GM18498 (cell line): ENCODE measurements around the gene PPP1R1C.
"Not testable (repeated sequence)": the region's sequence is repeated elsewhere in the genome, so short reads cannot be mapped to it uniquely, and the experiment has no call there.

Source experiments
- ATAC-seq: cut with Tn5 transposase; IDR thresholded peaks from one replicate; pipeline ENCODE4 v1.9.1; 2021; ENCODE audit warnings: mild to moderate bottlenecking, moderate library complexity; ENCODE audit not compliant: unreplicated experiment

The PPP1R1C gene, protein sequence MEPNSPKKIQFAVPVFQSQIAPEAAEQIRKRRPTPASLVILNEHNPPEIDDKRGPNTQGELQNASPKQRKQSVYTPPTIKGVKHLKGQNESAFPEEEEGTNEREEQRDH

DNA sequence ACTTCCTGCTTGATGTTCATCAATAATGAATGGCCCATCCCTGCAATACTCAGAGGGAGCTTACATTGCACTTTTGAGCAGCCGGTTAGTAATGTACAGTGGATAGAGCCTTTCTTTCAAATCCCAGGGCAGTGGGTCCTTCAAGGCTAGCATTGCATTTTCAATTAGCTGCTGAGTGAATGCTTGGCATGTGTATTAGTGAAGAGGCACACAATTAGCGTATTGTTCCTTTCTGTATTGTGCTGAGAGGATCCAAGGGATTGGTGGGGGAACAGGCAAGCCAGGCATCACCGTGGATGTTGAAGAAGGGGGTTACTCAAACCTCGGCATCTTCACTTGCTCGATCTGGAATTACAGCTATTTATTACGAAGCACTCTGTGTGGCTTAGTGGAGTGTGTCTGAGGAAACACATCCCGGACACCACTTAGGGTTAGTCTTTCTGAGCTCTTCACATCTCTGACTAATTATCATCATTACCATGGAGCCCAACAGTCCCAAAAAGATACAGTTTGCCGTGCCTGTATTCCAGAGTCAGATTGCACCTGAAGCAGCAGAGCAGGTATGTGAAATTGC, at the start of gene PPP1R1C:
TSS of gene PPP1R1C (plus strand) at position 222 of the 574 bp plus-strand sequence. CDS start at position 480, 258 bp downstream.
- ATAC-seq = no peak

DNA sequence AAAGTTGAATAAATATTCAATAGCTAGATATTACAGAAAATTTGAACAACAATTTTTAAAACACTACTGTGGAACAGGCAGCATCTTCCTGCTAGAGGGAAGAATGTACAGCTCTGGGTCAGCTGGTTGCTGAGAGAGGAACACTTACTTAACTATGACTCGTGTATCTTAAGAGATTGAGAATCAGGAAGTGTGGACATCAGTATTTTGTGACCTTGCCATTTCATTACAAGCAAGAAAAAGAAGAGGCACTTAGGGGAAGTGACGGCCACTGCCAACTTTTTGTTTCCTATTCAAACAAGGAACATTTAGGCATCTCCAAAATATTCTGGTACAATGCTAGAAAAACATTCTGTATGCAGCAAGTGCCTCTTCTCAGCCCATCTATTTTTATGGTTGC, 48.2 kb upstream of the PPP1R1C start:
- no peak for ATAC-seq

DNA sequence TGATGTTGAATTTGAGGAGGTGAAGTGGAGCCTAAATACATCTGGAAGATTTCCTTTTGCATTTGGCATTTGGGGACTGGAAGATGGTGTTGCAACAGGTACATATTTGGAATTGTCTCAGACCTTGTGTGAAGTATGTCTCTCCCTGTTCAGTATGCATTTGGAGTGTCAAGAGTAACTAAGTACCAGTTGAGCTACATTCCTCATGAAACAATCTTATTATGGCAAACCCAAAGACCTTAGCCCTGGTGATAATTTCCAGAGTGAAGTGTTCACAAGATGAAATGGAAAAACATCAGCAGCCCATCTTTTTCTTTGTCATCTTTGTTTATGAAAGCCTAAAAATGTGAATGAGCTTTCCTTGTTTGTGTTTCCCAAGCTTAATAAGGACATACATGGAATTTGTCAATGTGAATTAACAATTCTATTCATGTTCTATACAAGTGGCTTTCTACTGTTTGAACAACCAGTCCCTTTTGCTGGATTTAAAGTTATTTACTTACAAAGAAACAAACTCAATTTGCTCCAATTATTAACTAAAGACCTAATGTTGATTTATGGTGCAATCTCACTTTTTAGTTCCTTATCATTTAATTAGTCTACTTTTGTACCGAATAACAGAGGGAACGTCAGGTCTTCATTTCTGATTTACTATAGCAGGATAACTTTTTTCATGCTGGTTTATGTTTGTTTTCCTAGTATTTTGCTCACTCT, 42.1 kb upstream of the PPP1R1C start:
- no peak for ATAC-seq

DNA sequence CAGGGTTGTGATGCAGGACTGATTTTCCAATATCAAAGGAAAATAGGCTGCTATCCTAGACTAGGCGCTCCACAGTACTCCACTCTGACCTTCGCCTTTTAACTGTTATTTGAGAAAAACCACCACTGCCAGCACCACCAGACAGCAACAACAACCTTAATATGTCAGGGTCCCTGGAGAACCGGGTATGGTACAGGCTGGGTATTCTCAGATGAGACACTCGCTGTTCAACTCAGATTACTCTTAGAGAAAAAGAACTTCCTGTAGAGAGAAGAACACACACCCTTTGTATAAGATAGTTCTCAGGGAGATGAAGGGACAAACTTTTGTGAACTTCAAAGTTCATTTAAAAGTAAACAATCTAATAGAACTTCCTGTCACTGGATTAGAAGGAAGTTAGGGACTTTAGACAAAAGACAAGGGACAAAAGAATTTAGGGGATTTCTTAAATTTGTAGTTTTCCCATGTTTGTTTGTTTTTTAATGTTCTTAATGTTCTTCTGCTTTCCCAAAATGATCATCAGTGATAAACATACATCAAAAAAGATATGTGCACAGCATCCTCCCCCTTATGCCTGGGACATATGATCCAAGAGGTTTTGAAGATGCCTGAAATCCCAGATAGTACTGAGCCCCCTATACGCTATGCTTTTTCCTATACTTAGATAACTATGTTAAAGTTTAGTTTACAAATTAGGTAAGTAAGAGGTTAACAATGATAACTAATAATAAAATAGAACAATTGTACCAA, 41.3 kb upstream of the PPP1R1C start:
- ATAC-seq = no peak

DNA sequence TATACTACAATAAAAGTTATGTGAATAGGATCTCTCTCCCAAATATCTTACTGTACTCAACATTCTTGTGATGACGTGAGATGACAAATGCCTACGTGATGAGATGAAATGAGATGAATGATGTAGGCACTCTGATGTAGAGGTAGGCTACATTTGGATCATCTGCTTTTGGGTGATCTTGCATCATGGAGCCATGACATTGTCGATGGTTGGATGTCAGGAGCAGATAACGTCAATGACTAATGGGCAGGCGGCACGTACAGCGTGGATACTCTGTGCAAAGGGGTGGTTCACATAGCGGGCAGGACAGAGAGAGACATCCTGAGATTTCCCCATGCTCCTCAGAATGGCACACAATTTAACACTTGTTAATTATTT, 40.8 kb upstream of the PPP1R1C start:
- ATAC-seq = no peak

DNA sequence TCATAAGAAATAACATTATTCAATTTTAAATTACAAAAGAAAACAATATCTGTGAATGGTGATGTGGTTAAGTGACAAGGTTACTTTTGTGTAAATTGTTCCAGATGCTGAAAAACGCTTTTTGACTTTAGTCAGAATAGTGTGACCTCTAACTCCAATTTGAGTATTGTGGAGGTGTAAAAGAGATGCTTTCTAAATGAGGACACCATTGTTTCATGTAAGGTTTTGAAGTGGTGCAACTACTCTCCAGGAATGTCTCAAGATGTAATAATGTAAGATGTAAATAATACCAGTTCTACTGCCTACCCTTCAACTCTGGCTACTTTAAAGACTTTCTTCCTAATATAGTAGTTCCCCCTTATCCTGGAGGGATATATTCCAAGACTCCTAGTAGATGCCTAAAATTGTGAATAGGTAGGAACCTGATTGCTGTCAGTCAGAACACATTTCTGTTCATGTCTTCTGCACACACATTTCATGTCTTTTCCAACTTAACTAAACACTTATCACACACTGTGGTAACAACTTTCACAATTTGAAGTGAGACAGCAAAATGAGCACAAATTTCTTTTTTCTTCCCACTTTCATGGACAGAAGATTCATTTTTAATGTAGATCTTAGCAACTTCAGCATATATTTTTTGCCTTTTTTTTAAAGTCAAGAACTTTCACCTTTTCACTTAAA, 39.1 kb upstream of the PPP1R1C start:
- no peak for ATAC-seq

DNA sequence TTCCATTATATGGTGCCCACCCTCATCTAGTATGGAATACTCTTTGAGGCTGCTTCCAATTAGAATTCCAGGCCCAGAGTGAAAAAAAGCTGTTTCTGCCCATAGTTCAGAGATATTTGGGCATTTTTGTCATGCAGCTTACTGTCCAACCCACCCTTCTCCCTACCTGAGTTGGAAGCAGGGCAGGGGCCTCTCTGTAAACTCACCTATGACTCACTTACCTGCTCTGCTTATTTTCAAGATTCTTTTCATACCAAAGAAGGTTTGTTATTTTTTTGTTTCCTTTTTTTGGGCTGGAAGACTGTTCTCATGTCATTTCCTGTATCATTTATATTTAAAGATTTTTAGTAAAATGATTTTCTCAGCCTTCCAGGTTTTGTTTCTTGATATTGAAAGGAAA, 38.4 kb upstream of the PPP1R1C start:
- ATAC-seq = no peak

DNA sequence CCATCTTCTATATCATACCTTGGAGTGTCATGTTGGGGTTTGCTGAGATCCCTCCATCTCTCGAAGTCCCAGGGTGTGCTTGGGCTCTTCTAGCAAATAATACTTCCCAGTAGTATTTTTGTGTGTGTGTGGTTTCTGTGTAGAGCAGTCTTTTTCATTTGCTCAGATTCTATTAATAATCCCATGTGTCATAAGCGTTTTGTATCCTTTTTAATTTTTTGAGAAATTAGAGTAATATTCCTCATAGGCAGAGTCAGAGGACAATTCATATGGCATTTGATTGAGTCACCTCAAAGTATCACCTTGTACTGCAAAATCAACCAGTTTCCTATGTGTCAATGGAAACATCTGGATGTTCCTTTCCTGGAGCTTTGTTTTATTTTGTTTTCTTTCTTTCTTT, 37.4 kb upstream of the PPP1R1C start:
- ATAC-seq = no peak

DNA sequence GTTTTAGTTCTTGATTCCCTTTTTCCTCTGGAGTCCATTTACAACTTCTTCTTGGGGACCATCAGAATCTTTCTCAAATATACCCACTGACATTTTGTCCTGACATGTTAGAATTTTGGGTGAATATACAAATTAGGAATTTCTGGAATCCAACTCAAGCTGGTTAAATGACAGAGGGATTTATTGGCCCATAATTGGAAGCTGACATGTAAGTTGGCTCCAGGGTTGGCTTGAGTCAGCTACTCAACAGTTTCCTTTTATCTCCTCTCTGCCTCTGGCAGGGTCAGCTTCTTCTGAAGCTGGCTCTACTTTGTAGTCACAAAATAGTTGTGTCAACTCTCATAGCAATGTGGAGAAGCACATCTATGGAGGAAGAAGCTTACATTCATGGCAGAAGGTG, 36.6 kb upstream of the PPP1R1C start:
- ATAC-seq = no peak

DNA sequence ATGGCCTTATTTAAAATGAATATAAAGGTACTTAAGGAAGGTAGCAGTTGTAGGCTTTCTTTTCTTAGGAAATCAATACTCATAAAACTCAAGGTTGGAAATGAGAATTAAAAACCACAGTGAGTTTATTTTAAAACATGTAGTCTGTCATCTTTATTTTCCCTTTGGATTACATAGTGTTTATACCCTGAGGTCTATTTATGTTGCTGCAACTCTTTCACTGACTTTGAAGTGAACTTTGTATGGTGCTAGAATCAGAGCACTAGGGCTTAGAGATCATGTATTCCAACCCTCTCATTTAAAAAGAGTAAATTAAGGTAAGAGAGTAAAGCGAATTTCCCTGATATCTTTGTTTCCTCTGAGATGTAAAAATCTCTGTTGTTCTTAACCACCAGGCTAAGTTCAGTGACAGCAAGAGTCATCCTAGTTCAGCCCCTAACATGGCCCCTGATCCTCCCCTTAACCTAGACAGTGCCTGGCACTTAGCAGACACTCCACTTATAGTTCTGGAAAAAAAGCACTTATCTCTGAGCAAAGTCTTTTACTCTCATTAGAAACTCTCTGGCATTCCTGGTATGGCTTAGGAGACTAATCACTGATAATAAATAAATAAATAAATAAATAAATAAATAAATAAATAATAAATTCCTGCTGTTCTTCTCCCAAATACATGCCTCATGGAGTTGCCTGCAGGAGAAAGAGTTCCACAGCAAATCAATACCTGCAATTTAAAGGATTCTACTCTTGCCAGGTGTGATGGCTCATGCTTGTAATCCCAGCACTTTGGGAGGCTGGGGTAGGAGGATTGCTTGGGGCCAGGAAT, 33.0 kb upstream of the PPP1R1C start:
- no peak for ATAC-seq

DNA sequence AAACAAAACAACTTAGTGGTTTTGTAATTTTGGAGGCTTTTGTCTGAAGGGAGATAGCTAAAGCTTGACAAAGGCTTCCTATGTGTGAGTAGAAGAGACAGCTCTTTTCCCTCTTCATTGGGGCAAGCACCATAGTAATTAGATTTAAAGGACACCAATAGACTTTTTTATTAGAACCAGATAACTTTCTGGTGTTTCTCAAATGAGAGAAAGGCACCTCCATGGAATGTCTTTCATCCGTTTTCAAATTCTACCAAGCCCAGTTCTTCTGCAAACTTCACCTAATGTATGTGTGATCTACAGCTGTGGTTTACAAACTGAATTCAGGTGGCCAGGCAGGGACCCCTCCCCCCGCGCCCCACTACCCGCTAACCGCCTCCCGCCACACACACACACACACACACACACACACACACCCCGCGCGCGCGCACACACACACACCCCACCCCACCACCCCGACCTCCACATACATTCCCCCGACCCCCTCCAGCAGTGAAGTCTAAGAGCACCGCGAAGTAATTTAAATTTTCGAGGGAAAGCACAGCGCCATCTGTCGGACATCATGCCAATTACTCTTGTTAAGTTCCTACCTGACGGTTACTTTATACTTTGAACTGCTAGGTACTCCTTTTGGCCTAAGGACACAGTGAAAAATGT, 31.6 kb upstream of the PPP1R1C start:
- ATAC-seq = peak; percentile 72

DNA sequence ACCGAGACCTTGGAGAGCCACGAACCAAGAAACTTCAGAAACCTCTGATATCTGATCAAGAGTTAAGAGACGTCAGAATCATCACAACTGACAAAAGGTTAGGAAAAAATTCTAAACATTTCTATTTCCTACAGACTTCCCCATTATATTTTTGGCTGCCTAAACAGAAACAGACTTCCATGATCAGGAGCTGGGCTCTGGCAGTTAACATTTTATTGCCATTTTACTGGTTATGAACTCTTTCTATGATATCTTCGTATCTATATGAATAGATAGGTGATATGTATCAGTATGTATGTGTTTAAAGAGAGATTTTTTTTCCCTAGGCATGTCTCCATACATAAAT, 31.1 kb upstream of the PPP1R1C start:
- ATAC-seq = peak; percentile 16

DNA sequence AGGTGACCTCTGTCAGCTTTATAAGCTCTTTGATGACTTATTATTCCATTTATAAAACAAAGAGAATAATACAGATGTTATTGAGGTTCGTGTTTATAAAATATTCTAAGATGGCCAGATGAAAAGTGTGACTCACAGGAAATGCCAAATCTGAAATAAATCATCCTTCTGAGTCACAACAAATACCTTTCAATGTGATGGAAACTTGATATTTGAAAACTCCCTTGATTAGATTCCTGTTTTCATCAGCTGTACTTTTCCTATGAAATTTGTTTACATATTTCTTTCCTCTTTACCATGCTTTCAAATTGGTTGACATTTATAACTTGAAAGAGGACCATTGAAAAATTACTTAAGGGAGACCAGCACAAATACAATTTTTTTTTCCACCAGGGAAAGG, 30.6 kb upstream of the PPP1R1C start:
- ATAC-seq = no peak

DNA sequence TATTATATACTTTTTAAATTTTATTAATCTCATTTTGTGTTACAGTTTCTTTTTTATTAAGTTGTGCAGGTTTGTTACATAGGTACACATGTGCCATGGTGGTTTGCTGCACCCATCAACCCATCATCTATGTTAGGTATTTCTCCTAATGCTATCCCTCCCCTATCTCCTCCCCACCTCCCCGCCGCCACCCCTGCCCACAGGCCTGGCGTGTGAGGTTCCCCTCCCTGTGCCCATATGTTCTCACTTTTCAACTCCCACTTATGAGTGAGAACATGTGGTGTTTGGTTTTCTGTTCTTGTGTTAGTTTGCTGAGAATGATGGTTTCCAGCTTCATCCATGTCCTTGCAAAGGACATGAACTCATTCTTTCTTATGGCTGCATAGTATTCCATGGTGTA, 29.8 kb upstream of the PPP1R1C start:
- not testable (repeated sequence) for ATAC-seq

DNA sequence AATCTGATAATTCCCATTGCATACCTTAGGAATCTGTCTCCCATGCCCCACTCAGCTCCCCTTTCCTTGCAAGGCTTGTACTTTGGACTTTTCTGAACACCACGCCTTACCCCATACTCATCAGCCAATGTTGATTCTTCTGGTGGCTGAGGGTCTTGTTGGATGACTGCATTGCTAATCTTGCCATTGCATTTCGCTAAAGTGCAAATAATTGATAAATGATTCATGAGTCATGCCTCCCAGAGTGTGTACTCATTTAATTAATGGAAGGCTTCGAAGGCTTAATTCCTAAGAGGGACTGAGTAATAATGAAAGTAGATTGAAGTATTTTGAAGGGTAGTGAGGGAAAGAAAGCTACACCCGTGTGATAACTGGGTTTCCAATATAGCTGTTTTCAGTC, 28.0 kb upstream of the PPP1R1C start:
- ATAC-seq = no peak

DNA sequence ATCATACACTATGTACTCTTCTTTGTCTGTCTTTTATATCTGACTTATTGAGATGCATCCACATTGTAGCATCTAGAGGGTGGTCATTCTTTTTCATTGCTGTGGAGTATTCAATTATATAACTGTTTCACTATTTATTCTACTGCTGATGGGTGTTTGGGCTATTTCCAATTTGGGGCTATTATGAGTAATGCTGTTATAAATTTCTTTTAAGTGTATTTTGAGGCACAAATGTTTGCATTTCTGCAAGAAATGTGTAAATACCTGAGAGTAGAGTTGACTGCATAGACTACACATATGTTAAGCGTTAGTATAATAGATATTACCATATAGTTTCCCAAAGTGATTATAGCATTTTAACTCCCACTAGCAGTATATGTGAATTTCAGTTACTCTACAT, 26.9 kb upstream of the PPP1R1C start:
- no peak for ATAC-seq

DNA sequence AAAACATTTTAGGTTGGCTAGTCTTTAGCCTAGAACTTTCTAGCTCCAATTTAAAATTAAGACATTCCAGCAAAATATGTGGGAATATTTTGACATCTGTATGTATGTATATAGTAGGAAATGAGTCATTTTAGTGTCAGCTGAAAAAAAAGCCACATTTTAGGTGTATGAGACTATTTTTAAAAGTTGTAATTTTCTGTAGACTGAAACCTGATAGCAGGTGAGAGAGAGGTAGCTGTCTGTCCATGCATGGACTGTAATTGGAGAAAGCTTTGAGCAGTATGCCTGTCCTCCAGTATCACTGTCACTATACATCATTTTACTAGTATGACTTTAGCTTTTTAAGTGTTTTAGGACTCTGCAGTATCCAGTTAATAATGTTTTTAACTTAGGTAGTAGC, 26.1 kb upstream of the PPP1R1C start:
- ATAC-seq = no peak

DNA sequence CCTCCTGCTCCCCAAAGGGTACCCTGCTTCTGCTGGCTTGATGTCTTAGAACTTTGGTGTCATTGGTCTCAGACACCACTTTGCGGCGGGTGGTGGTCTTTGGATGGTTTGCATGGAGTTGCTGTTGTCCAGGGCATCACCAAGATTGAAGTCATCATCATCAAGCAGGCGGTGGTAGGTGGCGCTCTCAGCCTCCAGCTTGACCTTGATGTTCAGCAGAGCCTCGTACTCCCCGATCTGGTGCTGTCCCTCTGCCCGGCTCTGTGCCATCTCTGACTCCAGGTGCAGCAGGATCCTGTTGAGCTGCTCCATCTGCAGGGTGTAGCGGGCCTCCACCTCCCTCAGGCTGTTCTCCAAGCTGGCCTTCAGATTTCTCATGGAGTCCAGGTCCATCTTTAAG, 24.5 kb upstream of the PPP1R1C start:
- not testable (repeated sequence) for ATAC-seq

DNA sequence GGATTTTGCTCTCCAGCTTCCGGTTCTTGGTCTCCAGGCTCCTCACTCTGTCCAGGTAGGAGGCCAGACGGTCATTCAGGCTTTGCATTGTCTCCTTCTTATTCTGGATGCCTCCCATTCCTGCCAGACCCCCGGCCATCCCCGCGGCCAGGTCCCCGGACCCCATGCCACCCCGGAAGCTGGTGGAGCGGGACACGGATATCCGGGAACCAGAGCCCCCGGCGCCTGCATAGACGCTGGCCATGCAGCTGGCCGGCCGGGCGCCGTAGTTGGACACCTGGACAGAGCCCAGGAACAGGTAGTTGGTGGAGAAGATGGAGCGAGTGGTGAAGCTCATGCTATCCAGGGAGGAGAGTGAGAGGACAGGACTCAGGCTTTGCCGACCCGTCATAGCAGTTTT, 23.5 kb upstream of the PPP1R1C start:
- ATAC-seq = no peak

DNA sequence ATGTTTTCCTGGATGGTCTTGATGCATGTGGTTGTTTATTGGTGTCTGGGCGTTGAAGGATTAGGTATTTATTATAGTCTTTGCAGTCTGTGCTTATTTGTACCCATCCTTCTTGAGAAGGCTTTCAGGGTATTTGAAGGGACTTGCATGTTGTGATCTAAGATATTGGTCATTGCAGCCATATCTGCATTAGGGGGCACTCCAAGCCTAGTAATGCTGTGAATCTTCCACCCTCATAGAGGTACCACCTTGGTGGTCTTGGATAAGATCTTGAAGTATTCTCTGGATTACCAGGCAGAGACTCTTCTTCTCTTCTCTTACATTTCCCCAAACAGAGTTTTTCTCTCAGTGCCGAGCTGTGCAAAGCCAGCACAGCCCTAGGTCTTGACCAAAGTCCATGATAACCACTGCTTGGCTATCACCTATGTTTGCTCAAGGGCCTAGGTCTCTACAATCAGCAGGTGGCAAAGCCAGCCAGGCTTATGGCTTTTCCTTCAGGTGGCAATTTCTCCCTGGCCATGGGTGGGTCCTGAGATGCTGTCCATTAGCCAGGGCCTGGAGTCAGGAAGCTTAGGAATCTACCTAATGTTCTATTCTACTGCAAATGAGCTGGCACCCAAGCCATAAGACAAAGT, 15.4 kb upstream of the PPP1R1C start:
- no peak for ATAC-seq
